NCI-H2029 (cell line): Measurements from ENCODE around the gene TXN.
"Not testable (repeated sequence)": the region's sequence is repeated elsewhere in the genome, so short reads cannot be mapped to it uniquely, and the experiment has no call there.

Experiments
- DNase-seq: peaks from one replicate; lab custom pipeline; 2025; lab: John Stamatoyannopoulos, UW

Gene TXN

GRCh38 chr9:110257097-110257841 lies 962 bp upstream of the TXN start:
- DNase-seq: no peak

DNA sequence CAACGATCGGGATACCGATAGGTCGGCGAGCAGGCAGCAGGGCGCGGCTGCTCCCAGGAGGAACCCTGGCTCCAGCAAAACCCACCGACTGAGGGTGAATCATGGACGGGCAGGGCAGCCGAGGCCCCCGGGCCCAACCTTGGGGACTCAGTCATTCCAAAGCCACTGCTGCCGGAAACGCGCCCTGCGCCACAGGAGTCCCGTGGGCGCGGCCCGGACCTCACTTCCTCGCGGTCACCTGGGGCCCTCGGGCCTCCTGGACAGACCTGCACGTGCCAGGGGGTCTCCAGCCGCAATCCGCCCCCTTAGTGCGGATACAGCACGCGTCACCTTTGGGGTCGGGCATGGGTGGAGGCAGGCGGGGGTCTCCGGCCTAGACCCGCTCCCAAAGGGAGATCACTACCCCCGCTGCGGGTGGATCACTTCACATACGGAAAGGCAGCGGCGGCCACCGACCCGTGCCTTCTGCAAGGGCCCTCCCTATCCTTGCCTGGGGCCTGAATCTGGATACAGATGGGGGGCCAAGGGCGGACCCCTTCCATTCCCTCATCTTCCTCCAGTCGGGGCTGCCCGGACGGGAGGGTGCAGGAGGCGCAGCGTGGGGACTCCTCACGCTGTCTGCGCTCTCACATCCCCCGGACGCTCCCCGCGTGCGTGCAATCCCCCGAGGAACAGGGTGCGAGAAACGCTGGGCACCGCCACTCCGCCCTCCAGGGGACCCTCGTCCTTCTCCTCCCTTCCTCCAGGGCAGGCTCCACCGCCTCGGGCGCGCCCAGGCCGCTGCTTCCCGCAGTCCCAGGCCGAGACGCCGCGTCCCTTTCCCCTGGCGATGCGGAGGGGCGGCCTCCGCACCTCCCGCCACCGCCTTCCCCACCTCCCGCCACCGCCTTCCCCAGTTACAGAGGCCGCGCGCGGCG lies 586 bp downstream of the TXN start:
- no peak for DNase-seq

GRCh38 chr9:110255034-110255462 lies 1.3 kb downstream of the TXN start:
- no peak for DNase-seq

GRCh38 chr9:110254500-110254899 lies 1.8 kb downstream of the TXN start:
- DNase-seq: no peak

DNA sequence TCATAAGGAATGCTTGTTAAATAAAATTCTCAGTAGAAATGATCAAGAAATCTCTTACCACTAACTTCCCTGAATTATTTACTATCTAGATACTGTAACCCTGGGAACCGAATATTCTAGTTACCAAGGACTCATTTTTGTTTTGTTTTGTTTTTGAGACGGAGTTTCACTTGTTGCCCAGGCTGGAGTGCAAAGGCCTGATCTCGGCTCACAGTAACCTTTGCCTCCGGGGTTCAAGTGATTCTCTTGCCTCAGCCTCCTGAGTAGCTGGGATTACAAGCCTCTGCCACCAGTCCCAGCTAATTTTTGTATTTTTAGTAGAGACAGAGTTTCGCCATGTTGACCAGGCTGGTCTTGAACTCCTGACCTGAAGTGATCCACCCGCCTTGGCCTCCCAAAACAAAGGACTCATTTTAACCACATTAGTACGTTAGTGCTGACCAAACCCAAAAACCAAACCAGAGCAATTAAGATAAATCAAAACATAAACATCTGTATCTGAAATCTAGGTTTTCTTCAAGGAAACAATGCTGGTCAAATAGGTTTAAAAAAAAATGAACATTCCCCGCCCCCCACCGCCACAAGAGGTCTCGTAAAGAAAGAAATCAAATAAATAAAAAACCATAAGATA lies 3.7 kb downstream of the TXN start:
- DNase-seq: no peak

GRCh38 chr9:110251770-110252169 lies 4.5 kb downstream of the TXN start:
- not testable (repeated sequence) for DNase-seq

- no peak for DNase-seq
These were observed 5.1 kb downstream of the TXN start for GRCh38 chr9:110251212-110251611.

GRCh38 chr9:110249603-110250002 lies 6.7 kb downstream of the TXN start:
- no peak for DNase-seq

DNA sequence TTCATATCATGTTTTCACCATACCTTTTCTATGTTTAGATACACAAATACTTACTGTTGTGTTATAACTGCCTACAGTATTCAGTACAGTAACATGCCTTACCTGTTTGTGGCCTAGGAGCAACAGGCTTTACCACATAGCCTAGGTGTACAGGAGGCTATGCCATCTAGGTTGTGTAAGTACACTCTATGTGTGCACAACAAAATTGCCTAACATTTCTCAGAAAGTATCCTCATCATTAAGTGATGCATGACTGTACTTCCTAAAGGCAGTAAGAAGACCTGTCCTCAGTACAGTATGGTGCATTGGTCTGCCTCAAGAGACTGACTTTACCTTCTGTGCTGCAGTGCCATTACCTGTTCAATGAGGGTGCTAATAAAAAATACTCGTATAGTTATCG lies 7.9 kb downstream of the TXN start:
- DNase-seq: no peak

DNA sequence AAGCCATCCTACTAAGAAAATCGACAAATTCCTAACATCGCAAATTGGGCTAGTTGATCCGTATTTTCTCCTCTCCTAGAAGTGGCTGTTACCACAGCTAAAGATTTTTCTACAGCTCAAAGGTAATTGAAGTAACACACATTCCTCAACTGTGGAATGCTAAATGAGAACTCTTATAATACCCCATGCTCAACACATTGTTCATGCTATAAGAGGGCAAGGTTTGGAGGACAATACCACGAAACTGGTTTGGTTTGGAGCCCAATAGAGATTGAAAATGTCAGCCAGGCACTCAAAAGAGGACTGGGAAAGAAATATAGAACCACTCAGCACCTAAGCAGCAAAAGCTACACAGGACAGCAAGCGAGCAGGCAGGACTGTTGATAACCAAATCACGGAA lies 10.1 kb downstream of the TXN start:
- no peak for DNase-seq

- DNase-seq: no peak
These were observed 11.7 kb downstream of the TXN start for GRCh38 chr9:110244616-110245015.

DNA sequence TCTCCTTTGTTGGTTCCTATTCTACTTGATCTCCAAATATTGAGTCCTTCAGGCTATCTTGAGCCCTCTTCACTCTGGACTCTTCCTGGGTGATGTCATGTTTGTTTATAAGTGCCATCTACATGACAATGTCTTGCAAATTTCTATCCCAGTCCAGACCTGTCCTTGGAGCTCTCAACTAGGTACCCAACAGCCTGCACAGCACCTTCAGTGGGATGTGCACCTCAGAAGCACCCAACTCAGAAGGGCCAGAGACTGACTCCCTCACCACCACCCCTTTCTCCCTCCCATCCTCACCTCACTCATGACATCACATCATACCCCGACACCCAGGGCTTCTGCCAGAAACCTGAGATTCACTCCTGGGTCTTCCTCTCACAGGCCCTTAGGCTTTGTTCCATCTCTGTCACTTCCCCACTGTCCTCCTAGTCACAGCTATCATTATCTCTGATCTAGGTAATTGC lies 14.4 kb downstream of the TXN start:
- DNase-seq: peak; percentile 32

GRCh38 chr9:110241260-110241857 lies 14.9 kb downstream of the TXN start:
- DNase-seq: no peak

DNA sequence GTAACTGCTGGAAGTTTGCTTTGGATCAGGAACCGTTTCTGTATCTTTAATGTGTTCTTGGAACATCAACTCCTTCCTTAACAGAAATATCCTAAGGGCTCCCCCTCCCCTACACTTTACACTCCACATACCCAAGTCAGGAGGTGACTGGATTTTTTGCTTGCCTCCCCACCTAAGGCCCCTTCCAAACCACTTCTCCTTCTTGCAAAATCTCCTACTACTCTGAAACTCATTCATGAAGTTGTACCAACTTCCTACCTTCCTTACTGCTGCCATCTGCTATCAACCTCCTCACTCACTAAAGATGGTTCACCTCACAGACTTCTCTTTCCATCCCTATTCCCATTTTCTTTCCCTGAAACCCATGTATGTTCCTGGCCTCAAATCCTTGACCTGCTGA lies 16.1 kb downstream of the TXN start:
- DNase-seq: no peak

GRCh38 chr9:110228321-110228720 lies 28.0 kb downstream of the TXN start:
- no peak for DNase-seq

DNA sequence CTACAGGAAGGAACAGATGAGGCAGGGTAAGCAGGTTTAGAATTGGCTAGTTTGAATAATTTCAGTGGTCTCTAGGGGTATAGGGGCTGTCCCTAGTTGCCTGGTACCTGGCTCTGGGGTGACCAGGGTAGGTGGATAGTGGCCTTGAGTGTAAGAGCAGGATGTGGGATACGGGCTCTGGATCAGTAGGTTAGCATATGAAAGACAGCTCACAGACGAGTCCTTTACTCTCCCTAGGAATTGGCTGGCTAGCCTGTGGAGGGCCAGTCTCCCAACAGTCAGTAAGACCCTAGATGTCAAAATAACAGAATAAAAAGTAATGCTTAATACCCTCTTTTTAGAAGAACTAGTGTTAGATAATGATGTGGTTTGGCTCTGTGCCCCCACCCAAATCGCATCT lies 31.7 kb downstream of the TXN start:
- no peak for DNase-seq

DNA sequence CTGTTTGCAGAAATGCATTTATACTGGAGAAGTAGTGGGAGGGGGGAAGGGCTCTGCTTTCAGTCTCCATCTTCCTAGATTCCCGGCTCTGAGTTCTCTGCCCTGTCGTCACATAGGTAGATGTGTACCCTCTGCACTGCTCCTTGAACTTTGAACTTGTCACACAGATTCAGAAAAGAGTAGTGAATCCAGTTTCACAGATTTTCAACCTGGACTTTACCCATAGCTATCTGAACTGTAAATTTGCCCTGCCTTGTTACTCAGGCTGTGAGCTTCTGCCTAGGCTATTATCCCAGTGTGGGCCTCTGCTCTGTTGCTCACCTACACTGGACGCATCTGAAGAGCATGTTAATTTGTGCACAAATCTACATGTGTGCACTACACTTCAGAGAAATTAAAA lies 35.5 kb downstream of the TXN start:
- DNase-seq: no peak

DNA sequence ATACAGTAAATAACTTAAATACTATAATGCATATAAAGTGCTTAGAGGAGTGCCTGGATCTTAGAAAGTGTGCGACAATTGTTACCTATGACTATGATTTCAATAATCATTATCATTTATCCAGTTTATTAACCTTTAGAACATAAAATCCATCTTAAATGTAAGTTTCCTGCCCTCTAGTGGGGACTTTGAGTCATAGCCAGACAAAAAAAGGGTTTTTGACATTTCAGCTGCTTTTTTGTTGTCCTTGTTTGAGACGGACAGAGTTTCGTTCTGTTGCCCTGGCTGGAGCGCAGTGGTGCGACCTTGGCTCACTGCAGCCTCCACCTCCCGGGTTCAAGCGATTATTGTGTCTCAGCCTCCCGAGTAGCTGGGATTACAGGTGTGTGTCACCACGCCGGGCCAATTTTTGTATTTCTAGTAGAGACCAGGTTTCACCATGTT lies 38.6 kb downstream of the TXN start:
- DNase-seq: peak; percentile 50

GRCh38 chr9:110214586-110215355 lies 41.5 kb downstream of the TXN start:
- DNase-seq: no peak

DNA sequence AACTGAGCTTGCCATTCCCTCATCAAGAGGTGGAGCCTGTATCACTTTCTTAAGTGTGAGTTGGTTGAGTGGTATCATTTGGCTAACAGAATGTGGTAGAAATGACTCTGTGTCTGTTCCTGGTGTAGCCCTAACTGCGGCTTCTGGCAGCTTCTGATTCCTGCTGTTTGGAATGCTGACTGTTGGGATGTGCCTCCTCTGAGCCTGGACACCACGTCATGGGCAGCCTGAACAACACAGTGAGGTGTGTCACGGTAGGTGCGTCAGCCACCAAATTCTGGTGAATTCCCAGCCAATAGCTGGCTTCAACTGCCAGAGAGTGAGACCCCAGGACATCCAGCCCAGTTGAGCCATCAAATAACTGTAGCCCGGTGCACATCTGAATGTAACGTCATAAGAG lies 42.2 kb downstream of the TXN start:
- DNase-seq: no peak

DNA sequence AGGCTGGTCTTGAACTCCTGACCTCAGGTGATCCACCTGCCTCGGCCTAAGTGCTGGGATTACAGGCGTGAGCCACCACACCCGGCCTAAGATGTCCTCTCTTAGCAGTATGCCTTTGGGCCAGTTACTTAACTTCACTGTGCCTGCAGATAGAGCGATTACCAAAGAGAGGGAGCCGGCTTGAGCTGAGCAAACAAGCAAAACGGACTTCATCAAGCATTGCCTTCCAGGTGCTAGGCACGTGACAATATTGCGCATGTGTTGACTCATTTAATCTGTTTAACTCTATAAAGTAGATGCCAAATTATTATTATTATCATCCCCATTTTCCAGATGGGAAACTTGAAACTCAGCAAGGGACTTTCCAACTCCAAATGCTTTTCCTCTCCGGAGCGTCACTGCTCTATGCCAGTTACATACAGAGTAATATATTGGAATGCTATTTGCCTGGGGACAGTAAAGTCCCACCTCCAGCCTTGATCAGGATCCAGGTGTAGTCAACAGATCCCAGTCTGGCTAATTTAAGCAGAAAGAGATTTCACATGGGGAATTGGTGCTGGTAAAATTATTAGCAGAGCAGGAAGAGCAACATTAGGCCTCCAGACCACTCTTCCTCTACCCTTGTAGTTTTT lies 42.8 kb downstream of the TXN start:
- no peak for DNase-seq
